ENCODE measurements around the gene IGFL2.
"Not testable (repeated sequence)": the region's sequence is repeated elsewhere in the genome, so short reads cannot be mapped to it uniquely, and the experiment has no call there.

The IGFL2 gene

DNA sequence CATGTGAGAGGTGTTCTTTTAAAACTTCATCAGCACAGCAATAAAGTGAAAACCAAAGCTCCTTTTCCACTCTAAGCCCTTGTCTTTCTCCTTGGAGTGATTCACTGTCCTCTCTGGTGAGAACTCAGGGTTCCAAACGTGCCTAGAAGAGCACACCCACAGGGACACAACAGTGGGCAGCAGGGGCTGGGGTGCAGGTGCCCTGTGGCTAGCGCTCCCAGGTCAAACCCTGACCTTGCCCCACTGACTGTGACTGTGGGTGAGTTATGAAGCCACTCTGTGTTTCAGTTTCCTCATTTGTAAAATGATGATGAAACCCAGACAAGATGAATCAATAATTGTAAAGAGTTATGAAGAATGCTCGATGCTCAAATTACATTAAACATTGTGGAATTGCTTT is 43.9 kb downstream of the IGFL2 start:
- no peak for DNase-seq

DNA sequence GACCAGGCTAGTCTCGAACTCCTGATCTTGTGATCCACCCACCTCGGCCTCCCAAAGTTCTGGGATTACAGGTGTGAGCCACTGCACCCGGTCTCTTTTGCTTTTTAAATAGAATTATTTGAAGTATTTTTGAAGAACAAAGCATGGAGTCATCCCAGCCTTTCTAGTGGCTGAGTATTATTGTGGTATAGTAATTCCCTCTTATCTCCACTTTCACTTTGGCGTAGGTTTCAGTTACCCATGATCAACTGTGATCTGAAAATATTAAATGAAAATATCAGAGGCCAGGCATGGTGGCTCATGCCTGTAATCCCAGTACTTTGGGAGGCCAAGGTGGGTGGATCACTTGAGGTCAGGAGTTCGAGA is 44.6 kb downstream of the IGFL2 start:
- DNase-seq, result not testable (repeated sequence)

DNA sequence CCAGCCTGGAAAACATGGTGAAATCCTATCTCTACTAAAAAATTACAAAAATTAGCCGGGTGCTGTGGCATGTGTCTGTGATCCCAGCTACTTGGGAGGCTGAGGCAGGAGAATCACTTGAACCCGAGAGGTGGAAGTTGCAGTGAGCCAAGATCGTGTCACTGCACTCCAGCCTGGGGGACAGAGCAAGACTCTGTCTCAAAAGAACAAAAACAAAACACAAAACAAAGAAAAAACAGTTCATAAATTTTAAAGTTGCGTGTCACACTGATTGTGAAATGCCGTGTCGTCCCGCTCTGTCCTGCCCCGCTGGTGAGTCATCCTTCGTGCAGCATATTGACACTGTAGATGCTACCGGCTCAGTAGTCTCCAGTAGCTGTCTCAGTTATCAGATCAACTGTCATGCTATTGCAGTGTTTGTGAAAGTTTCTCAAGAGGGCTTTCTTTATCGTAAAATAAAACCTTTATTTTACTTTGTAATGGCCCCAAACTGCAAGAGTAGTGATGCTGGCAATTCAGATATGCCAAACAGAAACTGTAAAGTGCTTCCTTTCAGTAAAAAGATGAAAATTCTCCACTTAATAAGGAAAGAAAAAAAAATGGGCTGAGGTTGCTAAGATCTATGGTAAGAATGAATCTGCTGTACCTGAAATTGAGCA is 45.1 kb downstream of the IGFL2 start:
- DNase-seq, result no peak

DNA sequence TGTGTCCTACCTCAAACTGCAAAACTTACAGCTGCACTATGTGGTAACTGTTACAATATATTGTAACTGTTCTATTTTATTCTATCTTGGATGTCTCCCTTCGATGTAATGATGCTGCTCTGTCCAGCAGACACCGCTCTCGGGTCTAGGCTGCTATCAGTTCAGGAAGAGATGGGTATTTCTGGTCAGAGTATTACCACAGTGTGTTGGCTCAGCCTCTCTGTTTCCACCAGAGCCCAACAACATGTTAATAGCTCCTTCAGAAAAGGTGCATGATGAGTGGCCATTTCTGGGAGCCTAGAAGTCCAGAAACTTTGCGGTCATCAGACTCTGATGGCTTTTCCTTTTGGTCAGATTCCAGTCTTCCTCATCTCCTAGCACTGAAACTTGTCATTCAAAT is 45.6 kb downstream of the IGFL2 start:
- no peak for DNase-seq

DNA sequence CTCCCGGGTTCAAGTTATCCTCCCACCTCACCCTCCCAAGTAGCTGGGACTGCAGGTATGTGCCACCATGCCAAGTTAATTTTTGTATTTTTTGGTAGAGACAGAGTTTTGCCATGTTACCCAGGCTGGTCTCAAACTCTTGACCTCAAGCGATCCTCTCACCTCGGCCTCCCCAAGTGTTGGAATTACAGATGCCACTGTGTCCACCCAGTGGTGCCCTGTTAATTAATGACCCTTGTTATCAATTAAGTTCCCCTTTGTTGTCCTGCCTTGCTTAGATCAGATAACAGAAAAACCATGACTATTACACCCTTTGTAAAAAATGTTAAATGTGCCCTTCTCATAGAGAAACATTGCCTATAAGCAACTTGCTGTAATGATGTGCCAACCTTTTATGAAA is 47.1 kb downstream of the IGFL2 start:
- DNase-seq, result no peak

DNA sequence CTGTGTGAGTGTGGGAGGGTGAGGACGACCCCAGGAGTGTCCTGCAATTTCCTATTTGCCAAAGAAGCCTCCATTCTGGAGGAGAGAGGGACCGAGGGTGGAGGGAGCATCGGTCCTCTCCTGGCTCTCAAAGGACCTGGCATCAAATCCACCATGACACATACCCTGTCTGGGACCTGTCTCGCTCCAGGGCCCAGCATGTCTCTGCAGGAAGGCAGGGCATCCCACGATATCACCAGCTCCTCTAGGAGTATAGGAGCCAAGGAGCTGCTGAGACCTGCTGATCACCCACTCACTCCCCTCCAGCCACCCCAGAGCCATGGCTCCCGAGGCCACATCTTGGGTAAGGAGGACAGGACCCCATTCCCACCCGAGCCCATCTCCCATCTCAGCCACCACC is 47.9 kb downstream of the IGFL2 start:
- not testable (repeated sequence) for DNase-seq

DNA sequence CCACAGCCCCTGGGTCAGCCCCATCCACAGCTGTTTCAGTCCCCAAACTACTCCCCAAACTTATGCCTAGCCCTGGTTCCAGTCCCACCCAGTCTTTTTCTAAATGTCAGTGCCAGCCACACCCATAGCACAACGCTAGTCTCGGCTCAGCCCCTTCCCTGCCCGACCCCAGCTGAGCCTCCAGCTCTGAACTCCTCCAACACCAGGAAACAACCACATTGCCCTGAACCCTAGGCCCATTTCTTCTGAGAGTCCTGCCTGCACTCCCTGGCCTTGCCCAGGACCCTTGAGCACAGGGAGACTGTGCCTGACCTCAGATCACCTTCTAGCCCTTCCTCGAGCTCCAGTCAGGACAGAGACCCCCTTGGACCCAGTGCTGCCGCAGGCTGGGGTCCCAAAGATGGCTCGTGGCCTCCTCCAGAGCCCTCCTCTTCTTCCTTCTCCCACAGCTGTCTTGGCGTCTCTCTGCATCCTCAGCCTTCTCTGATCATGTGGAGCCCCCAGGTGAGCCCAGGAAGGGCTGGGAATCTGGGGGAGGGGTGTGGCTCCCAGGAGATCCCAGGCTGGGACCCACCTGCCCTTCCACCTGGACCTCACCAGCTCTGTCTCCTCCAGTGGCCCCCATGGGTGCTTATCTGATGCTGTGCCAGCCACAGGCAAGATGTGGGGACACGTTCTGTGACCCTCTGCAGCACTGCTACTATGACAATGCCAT is 48.5 kb downstream of the IGFL2 start:
- no peak for DNase-seq

DNA sequence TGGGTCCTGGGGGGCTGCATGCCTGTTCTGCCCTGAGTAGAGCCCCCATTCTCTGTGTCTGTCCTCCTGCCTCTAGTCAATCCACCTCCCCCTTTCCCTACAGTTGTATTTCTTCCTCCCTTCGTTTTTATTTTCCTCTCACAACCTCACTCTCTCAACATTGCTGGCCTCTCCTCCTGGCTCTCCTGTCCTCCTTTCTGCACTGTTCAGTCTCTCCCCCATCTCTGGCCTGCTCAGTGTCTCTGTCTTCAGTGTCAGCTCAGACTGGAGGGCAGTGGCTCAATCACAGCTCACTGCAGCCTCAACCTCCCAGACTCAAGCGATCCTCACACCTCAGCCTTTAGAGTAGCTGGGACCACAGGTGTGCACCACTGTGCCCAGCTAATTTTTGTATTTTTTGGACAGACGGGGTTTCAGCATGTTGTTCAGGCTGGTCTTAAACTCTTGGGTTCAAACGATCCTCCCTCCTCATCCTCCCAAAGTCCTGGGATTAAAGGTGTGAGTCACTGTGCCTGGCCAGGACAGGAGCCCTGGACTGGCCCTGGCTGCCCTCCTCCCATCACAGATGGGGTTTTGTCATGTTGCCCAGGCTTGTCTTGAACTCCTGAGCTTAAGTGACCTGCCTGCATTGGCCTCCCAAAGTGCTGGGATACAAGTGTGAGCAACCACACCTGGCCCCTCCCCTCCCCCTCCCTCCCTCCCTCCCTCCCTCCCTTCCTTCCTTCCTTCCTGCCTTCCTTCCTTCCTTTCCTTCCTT is 49.5 kb downstream of the IGFL2 start:
- no peak for DNase-seq

DNA sequence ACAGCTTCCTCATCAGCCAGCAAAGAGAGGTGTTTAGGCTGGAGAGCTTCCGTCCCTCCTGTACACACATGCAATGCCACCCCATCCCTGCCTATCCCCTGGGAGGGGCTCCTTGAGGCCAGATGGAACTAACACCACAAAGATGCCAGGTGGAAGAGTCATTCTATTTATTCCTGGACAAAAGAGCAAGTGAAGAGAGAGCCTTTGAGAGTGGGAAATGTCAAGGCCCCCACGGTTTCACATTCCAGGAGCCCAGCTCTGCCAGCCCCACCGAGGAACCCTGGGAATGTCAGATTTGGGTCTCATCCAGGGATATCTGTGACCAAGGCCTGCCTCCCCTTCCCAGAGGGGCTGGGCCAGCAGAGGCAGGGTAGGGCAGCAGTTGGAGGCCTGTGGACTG is 50.7 kb downstream of the IGFL2 start:
- no peak for DNase-seq

DNA sequence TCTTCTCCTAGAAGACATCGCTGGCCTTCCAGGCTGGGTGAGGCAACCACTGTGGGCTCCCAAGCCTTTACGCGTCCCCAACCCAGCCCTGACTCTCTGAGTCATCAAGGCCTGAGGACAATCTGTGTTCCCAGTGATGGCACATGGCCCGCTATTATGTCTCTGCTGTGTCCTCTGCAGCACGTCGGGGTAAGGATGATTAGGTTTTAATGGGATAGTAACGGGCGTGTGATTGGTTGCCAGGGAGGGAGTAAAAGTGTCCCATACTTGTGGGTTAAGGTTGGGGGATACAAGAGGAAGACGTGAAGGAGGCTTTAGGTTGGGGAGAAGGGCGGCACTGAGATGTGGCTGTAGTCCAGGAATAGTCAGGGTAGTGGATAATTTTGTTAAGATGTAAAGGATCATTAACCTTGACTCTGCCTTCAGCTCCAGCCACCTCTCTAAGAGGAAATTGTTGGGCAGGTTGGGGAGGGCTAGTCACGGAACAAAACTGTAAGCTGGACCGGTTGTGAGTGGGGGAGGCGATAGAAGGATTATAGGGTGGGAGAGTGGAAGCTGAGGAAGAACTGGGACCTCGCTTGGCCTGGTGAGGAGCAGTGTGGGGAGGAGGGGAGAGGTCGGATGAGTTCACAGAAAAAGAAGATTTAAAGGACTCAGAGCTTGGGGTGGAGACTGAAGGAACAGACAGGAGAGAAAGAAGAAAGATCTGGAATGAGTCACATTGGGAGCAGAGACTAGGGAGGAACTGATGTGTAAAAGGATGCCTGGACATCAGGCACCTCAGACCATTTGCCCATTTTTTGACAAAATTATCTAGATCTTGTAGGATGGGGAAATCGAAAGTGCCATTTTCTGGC is 53.6 kb downstream of the IGFL2 start:
- DNase-seq, result no peak

DNA sequence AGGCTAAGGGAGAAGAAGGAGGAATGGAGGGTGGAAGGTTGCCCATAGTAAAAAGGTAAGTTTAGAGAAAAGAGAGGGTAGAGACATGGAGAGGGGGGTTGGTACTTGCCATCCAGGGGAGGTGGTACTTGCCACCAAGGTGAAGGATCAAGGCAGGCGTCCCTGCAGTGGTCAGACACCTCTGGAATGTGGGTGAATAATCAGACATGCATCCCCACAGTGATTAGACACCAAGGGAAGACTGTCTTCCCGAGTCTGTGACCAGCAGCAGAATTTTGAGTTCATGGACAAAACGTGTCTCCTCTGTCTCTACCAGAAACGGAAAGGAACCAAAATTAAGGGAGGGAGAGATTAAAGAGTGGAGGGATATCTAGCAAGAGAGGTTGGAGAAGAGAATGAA is 54.4 kb downstream of the IGFL2 start:
- DNase-seq, result no peak

DNA sequence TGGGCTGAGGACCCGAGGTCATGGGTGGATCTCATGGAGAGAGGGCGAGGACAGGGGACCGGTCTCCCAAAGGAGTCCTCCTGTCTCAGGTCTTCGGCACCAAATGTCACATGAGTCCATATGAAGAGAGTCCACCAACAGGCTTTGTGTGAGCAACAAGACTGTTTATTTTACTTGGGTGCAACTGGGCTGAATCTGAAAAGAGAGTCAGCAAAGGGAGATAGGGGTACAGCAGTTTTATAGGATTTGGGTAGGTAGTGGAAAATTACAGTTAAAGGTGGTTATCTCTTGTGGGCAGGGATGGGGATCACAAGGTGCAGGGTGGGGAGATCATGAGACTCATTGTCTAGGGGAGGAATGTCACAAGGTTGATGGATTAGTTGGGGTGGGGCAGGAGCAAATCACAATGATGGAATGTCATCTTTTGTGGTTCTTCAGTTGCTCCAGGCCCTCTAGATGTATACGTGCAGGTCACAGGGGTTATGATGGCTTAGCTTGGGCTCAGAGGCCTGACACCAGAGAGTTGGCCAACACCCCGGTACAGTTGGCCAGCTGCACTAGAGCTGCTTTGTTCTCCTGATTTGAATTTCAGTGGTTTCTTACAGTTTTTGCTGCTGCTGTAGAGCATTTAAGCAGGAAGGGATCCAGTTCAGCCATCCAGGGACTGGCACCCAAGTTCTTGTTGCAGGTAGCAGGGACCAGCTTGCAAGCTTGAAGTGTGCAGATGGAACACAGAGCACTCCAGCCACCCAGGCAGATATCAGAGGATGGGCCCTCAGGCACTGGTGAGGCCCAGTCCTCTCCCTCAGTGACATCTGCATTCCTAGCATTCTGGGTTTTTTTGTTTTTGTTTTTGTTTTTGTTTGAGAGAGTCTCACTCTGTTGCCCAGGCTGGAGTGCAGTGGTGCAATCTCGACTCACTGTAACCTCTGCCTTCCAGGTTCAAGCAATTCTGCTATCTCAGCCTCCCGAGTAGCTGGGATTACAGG is 55.1 kb downstream of the IGFL2 start:
- DNase-seq, result no peak

DNA sequence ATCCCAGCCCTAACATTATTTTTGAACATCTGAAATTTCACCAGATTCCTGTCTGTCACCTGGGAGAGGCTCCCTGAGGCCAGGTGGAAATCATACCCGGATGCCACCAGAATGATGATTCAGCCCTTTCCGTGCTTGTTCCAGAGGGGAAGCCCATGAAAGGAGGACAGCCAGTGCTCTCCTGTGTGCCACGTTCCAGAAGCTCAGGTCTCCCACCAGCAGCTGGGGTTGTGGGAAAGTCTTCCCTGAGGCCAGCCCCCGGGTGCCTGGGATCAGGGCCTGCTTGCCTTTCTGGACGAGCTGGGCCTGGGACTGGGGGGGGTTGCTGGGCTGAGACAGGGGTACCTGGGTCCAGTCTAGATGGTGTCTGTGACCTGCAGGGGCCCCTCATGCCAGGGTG is 56.0 kb downstream of the IGFL2 start:
- DNase-seq, result no peak

DNA sequence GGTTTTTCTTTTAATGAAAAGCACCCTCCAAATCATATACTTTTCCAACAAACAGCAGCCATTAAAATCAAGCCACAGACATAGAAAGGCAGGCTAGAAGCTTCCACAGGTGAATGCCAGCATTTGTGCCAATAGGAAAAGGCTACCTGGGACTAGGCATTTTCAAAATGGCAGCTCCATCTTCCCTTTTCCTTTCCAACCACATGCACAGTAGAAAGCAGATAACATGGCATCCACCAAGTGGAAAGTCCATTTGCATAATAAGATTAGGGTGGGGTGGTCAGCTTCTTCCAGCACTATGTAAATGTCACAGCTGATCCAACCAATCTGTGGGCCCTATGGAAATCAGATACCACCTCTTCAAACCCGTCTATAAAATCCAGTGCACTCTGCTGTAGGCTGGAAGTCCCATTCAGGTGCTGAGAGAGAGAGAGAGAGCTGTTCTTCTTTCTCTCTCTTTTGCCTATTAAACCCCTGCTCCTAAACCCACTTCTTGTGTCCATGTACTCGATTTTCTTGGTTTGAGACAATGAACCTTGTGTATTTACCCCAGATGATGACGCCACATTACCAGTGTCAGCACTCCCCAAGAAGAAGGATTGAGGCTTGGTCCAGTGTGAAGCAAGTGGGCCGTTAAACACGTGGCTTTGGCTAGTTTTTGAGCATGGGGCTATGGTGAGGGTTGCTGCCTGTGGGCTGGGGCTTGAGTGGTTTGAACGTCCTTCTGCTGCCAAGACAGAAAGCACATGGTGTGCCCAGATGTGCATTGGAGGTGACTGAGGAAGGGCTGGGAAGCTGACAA is 57.3 kb downstream of the IGFL2 start:
- no peak for DNase-seq

DNA sequence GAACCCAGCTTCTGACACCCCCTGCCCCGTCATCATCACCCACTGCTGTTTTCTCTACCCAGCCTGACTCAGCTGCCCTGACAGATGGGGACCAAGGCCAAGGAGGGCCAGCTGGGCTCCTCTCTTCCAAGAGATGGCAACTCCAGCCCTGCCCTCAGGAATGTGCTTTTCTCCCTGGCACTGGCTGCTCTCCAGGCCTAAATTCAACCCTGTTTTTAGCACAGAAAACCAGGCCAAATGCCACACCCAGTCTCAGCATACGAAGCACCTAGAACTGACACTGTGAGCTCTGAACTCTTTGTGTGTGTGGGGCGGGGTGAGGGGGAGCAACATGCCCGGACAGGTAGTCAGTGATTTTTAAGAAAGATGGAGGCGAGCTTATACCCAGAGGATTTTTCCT is 58.1 kb downstream of the IGFL2 start:
- DNase-seq, result no peak

DNA sequence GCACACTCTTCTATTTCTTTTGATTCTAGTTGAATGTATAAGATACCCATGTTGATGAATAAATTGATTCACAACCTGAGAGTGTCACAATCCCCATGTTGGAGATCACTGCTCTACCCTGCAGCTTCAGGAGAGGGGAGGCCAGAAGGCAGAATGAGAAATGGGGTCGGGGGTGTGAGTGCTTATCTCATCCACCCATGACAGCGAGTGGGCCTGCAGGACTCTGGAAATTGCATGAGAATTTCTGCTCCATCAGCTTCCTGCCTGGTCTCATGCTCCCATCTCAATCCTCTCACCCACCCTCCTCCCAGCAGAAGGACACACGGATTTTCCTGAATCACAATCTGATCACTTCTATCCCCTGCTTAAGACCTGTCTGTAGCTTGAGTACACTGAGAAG is 58.6 kb downstream of the IGFL2 start:
- no peak for DNase-seq

DNA sequence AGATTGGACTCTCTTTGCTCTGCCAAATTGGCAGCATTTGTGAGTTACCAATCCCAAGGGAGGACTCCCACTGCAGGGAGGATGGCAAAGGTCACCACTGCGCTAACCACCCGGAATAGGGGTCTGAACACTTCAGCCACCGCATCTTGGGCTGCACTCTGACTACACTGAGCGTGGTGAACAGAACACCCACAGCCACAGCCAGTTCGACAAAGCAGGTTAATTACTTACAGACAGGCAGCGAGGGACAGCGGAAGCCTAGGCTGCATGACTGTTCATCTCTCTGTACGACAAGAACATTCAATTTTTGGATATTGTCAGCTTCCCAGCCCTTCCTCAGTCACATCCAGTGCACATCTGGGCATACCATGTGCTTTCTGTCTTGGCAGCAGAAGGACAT is 59.8 kb downstream of the IGFL2 start:
- DNase-seq, result not testable (repeated sequence)

DNA sequence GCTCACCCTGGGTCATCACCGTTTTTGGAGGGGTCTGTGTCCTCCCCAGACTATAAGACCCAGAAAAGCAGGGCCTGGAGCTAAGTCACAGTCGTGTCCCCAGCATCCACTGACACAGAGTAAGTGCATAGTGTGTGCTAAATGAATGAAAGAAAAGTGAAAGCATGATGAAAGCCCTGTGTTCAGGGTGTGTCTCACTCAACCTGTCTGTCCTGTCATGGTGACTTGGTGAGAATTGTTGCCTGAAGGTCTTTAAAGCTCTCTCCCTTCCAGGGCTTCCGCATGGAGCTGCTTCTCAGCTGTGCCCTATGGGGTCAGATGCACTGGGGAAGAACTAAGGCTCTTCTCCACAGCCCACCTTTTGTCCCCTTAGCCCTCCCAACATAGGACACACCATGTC is 61.0 kb downstream of the IGFL2 start:
- no peak for DNase-seq

DNA sequence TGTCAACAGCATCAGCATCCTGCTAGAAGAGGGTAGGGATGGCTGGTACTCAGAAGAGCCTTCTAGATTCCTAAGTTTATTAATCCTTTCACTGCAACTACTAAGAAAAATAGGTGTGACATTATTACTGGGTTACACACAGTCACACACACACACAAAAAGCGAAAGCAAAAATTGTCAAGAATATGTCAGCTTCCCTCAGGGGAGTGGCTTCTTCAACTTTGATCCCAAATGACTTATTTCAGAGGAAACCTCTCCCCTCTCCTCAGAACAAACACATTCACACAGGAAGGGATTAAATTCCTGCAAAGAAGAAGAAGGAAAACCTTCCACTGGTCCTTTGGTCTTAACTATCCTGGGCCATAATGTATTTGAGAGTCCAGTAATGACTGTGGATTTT is 61.4 kb downstream of the IGFL2 start:
- DNase-seq, result no peak

DNA sequence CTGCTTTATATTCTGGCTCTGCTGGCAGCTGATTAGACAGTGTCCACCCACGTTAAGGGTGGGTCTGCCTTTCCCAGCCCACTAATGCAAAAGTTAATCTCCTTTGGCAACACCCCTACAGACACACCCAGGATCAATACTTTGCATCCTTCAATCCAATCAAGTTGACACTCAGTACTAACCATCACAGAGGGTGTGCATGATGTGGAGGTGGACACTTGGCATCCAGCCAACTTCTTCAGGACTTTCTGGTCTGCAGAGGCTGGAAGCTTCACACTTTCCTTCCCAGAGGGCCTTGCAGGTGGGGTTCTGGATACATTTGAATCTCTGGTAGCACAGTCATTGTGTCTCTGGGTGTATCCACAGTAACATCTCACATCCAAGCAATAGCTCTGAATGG is 62.6 kb downstream of the IGFL2 start:
- no peak for DNase-seq

Data from NCI-H2029 treated with DMSO at 0.1 percent for 48 hours (cell line).